ENCODE data around the gene C20orf173.
"Not testable (repeated sequence)": the region's sequence is repeated elsewhere in the genome, so short reads cannot be mapped to it uniquely, and the experiment has no call there.

Gene C20orf173

GRCh38 chr20:35561268-35561667 lies 31.8 kb upstream of the C20orf173 start:
- H3K4me3 ChIP-seq (ENCODE audit: low read depth, low read length), result no peak overlapping the region
- H3K36me3 ChIP-seq (ENCODE audit: control insufficient read depth, insufficient read depth, low read length), result peaks cover 15% of the 10 kb centered on the region
- no peaks in the 10 kb centered on the region for H3K27me3 ChIP-seq (ENCODE audit: control insufficient read depth, insufficient read depth, low read length)
- H3K4me1 ChIP-seq (ENCODE audit: control insufficient read depth, insufficient read depth, low read length), result peaks cover 4% of the 10 kb centered on the region
- H3K9ac ChIP-seq (ENCODE audit: low read depth, low read length), result no peak overlapping the region
- no peaks in the 10 kb centered on the region for H3K9me3 ChIP-seq (ENCODE audit: control insufficient read depth, insufficient read depth, low read length)

- no peaks in the 10 kb centered on the region for H3K27me3 ChIP-seq (ENCODE audit: control insufficient read depth, insufficient read depth, low read length)
- H3K9ac ChIP-seq (ENCODE audit: low read depth, low read length), result no peak overlapping the region
- no peaks in the 10 kb centered on the region for H3K9me3 ChIP-seq (ENCODE audit: control insufficient read depth, insufficient read depth, low read length)
- H3K4me1 ChIP-seq (ENCODE audit: control insufficient read depth, insufficient read depth, low read length), result peaks cover 4% of the 10 kb centered on the region
- H3K36me3 ChIP-seq (ENCODE audit: control insufficient read depth, insufficient read depth, low read length), result peaks cover 20% of the 10 kb centered on the region
- H3K4me3 ChIP-seq (ENCODE audit: low read depth, low read length), result no peak overlapping the region
These were observed 31.1 kb upstream of the C20orf173 start for GRCh38 chr20:35560541-35560940.

- Histone ChIP-seq H3K4me1 (ENCODE audit: control insufficient read depth, insufficient read depth, low read length) (peaks cover 4% of the 10 kb centered on the region), H3K9me3 (ENCODE audit: control insufficient read depth, insufficient read depth, low read length) (no peaks in the 10 kb centered on the region), H3K4me3 (ENCODE audit: low read depth, low read length) (no peak overlapping the region), H3K9ac (ENCODE audit: low read depth, low read length) (no peak overlapping the region), H3K27me3 (ENCODE audit: control insufficient read depth, insufficient read depth, low read length) (no peaks in the 10 kb centered on the region), H3K36me3 (ENCODE audit: control insufficient read depth, insufficient read depth, low read length) (peaks cover 24% of the 10 kb centered on the region)
These were observed 30.7 kb upstream of the C20orf173 start for GRCh38 chr20:35560105-35560511.

GRCh38 chr20:35559042-35559693 lies 29.7 kb upstream of the C20orf173 start:
- Histone ChIP-seq H3K4me1 (ENCODE audit: control insufficient read depth, insufficient read depth, low read length) (peaks cover 4% of the 10 kb centered on the region), H3K27me3 (ENCODE audit: control insufficient read depth, insufficient read depth, low read length) (no peaks in the 10 kb centered on the region), H3K36me3 (ENCODE audit: control insufficient read depth, insufficient read depth, low read length) (peaks cover 27% of the 10 kb centered on the region), H3K4me3 (ENCODE audit: low read depth, low read length) (no peak overlapping the region), H3K9me3 (ENCODE audit: control insufficient read depth, insufficient read depth, low read length) (no peaks in the 10 kb centered on the region), H3K9ac (ENCODE audit: low read depth, low read length) (no peak overlapping the region)

- H3K4me1 ChIP-seq (ENCODE audit: control insufficient read depth, insufficient read depth, low read length), result peaks cover 4% of the 10 kb centered on the region
- peaks cover 27% of the 10 kb centered on the region for H3K36me3 ChIP-seq (ENCODE audit: control insufficient read depth, insufficient read depth, low read length)
- H3K27me3 ChIP-seq (ENCODE audit: control insufficient read depth, insufficient read depth, low read length), result no peaks in the 10 kb centered on the region
These were observed 29.0 kb upstream of the C20orf173 start for GRCh38 chr20:35558451-35558850.

GRCh38 chr20:35556871-35557270 lies 27.4 kb upstream of the C20orf173 start:
- H3K27me3 ChIP-seq (ENCODE audit: control insufficient read depth, insufficient read depth, low read length), result no peaks in the 10 kb centered on the region
- H3K9me3 ChIP-seq (ENCODE audit: control insufficient read depth, insufficient read depth, low read length), result no peaks in the 10 kb centered on the region
- H3K4me3 ChIP-seq (ENCODE audit: low read depth, low read length), result no peak overlapping the region
- peaks cover 4% of the 10 kb centered on the region for H3K4me1 ChIP-seq (ENCODE audit: control insufficient read depth, insufficient read depth, low read length)
- H3K36me3 ChIP-seq (ENCODE audit: control insufficient read depth, insufficient read depth, low read length), result peaks cover 27% of the 10 kb centered on the region
- H3K9ac ChIP-seq (ENCODE audit: low read depth, low read length), result no peak overlapping the region

More at GRCh38 chr20:35558451-35558850, 29.0 kb upstream of the C20orf173 start:
- no peak overlapping the region for H3K4me3 ChIP-seq (ENCODE audit: low read depth, low read length)
- H3K9ac ChIP-seq (ENCODE audit: low read depth, low read length), result no peak overlapping the region
- H3K9me3 ChIP-seq (ENCODE audit: control insufficient read depth, insufficient read depth, low read length), result no peaks in the 10 kb centered on the region

- Histone ChIP-seq H3K27me3 (ENCODE audit: control insufficient read depth, insufficient read depth, low read length) (no peaks in the 10 kb centered on the region), H3K36me3 (ENCODE audit: control insufficient read depth, insufficient read depth, low read length) (peaks cover 27% of the 10 kb centered on the region), H3K4me1 (ENCODE audit: control insufficient read depth, insufficient read depth, low read length) (no peaks in the 10 kb centered on the region), H3K9ac (ENCODE audit: low read depth, low read length) (no peak overlapping the region), H3K9me3 (ENCODE audit: control insufficient read depth, insufficient read depth, low read length) (no peaks in the 10 kb centered on the region), H3K4me3 (ENCODE audit: low read depth, low read length) (no peak overlapping the region)
These were observed 26.6 kb upstream of the C20orf173 start for GRCh38 chr20:35555951-35556645.

- H3K36me3 ChIP-seq (ENCODE audit: control insufficient read depth, insufficient read depth, low read length), result peaks cover 27% of the 10 kb centered on the region
- not testable (repeated sequence) for H3K27me3 ChIP-seq (ENCODE audit: control insufficient read depth, insufficient read depth, low read length); H3K9ac ChIP-seq (ENCODE audit: low read depth, low read length); H3K4me1 ChIP-seq (ENCODE audit: control insufficient read depth, insufficient read depth, low read length); H3K4me3 ChIP-seq (ENCODE audit: low read depth, low read length); H3K9me3 ChIP-seq (ENCODE audit: control insufficient read depth, insufficient read depth, low read length)
These were observed 26.0 kb upstream of the C20orf173 start for GRCh38 chr20:35555461-35555860.

- no peak overlapping the region for H3K4me3 ChIP-seq (ENCODE audit: low read depth, low read length)
- H3K9ac ChIP-seq (ENCODE audit: low read depth, low read length), result no peak overlapping the region
- no peaks in the 10 kb centered on the region for H3K4me1 ChIP-seq (ENCODE audit: control insufficient read depth, insufficient read depth, low read length)
- no peaks in the 10 kb centered on the region for H3K9me3 ChIP-seq (ENCODE audit: control insufficient read depth, insufficient read depth, low read length)
- H3K36me3 ChIP-seq (ENCODE audit: control insufficient read depth, insufficient read depth, low read length), result peaks cover 37% of the 10 kb centered on the region
- no peaks in the 10 kb centered on the region for H3K27me3 ChIP-seq (ENCODE audit: control insufficient read depth, insufficient read depth, low read length)
These were observed 23.5 kb upstream of the C20orf173 start for GRCh38 chr20:35552914-35553313.

GRCh38 chr20:35551503-35551902 lies 22.1 kb upstream of the C20orf173 start:
- Histone ChIP-seq H3K9me3 (ENCODE audit: control insufficient read depth, insufficient read depth, low read length) (no peaks in the 10 kb centered on the region), H3K4me3 (ENCODE audit: low read depth, low read length) (no peak overlapping the region), H3K36me3 (ENCODE audit: control insufficient read depth, insufficient read depth, low read length) (peaks cover 30% of the 10 kb centered on the region), H3K4me1 (ENCODE audit: control insufficient read depth, insufficient read depth, low read length) (no peaks in the 10 kb centered on the region), H3K9ac (ENCODE audit: low read depth, low read length) (no peak overlapping the region), H3K27me3 (ENCODE audit: control insufficient read depth, insufficient read depth, low read length) (no peaks in the 10 kb centered on the region)

- H3K4me3 ChIP-seq (ENCODE audit: low read depth, low read length), result no peak overlapping the region
- no peaks in the 10 kb centered on the region for H3K27me3 ChIP-seq (ENCODE audit: control insufficient read depth, insufficient read depth, low read length)
- no peak overlapping the region for H3K9ac ChIP-seq (ENCODE audit: low read depth, low read length)
- peaks cover 16% of the 10 kb centered on the region for H3K36me3 ChIP-seq (ENCODE audit: control insufficient read depth, insufficient read depth, low read length)
- H3K4me1 ChIP-seq (ENCODE audit: control insufficient read depth, insufficient read depth, low read length), result peaks cover 3% of the 10 kb centered on the region
- no peaks in the 10 kb centered on the region for H3K9me3 ChIP-seq (ENCODE audit: control insufficient read depth, insufficient read depth, low read length)
These were observed 17.9 kb upstream of the C20orf173 start for GRCh38 chr20:35547329-35547728.

GRCh38 chr20:35546127-35546526 lies 16.7 kb upstream of the C20orf173 start:
- Histone ChIP-seq H3K4me3 (ENCODE audit: low read depth, low read length) (no peak overlapping the region), H3K9me3 (ENCODE audit: control insufficient read depth, insufficient read depth, low read length) (no peaks in the 10 kb centered on the region), H3K4me1 (ENCODE audit: control insufficient read depth, insufficient read depth, low read length) (peaks cover 3% of the 10 kb centered on the region), H3K9ac (ENCODE audit: low read depth, low read length) (no peak overlapping the region), H3K36me3 (ENCODE audit: control insufficient read depth, insufficient read depth, low read length) (peaks cover 16% of the 10 kb centered on the region), H3K27me3 (ENCODE audit: control insufficient read depth, insufficient read depth, low read length) (no peaks in the 10 kb centered on the region)
